Stimulated activated CD4-positive, alpha-beta T cell treated with anti-CD3 and anti-CD28 coated beads, Interleukin-1b, Interleukin-23, amount 100 ng/mL, for 48 hours (primary cell): ENCODE measurements around the gene MAPK8.
A peak's percentile ranks its signal among the peaks of the same experiment; 100 is the strongest.

Experiments
- DNase-seq: peaks from one replicate; pipeline ENCODE4 v3.0.0-alpha.2; 2020

The MAPK8 gene

GRCh38 chr10:48294431-48294830 lies 12.0 kb upstream of the MAPK8 start:
- no peak for DNase-seq

GRCh38 chr10:48296576-48297098 lies 9.8 kb upstream of the MAPK8 start:
- no peak for DNase-seq

GRCh38 chr10:48299066-48299465 lies 7.4 kb upstream of the MAPK8 start:
- no peak for DNase-seq

GRCh38 chr10:48299692-48300091 lies 6.8 kb upstream of the MAPK8 start:
- DNase-seq, result no peak

- no peak for DNase-seq
Observed at GRCh38 chr10:48300556-48300955, 5.9 kb upstream of the MAPK8 start.

- no peak for DNase-seq
Observed at GRCh38 chr10:48302515-48303476, 3.7 kb upstream of the MAPK8 start.

- DNase-seq, result no peak
Observed at GRCh38 chr10:48305905-48306264, 592 bp upstream of the MAPK8 start.

GRCh38 chr10:48306870-48307710 lies 613 bp downstream of the MAPK8 start:
- peak; percentile 41 for DNase-seq

GRCh38 chr10:48307711-48308018 lies 1.2 kb downstream of the MAPK8 start:
- DNase-seq, result no peak

- DNase-seq, result no peak
Observed at GRCh38 chr10:48309711-48310226, 3.3 kb downstream of the MAPK8 start.

GRCh38 chr10:48314107-48314506 lies 7.6 kb downstream of the MAPK8 start:
- DNase-seq, result no peak

GRCh38 chr10:48316236-48316635 lies 9.8 kb downstream of the MAPK8 start:
- no peak for DNase-seq

GRCh38 chr10:48317321-48317990 lies 11.0 kb downstream of the MAPK8 start:
- no peak for DNase-seq

GRCh38 chr10:48322017-48322416 lies 15.5 kb downstream of the MAPK8 start:
- no peak for DNase-seq

- no peak for DNase-seq
Observed at GRCh38 chr10:48324580-48324979, 18.1 kb downstream of the MAPK8 start.

GRCh38 chr10:48330269-48330668 lies 23.8 kb downstream of the MAPK8 start:
- DNase-seq, result no peak

- peak; percentile 9 for DNase-seq
Observed at GRCh38 chr10:48331436-48331835, 25.0 kb downstream of the MAPK8 start.

- no peak for DNase-seq
Observed at GRCh38 chr10:48332166-48332870, 25.8 kb downstream of the MAPK8 start.

GRCh38 chr10:48332871-48333216 lies 26.4 kb downstream of the MAPK8 start:
- DNase-seq, result no peak

- no peak for DNase-seq
Observed at GRCh38 chr10:48333856-48334255, 27.4 kb downstream of the MAPK8 start.

GRCh38 chr10:48335788-48336187 lies 29.3 kb downstream of the MAPK8 start:
- DNase-seq, result no peak

- no peak for DNase-seq
Observed at GRCh38 chr10:48336978-48337599, 30.6 kb downstream of the MAPK8 start.
